Testis (tissue), 2 donors: ENCODE data around the gene KRT35.

Experiments
- POLR2A ChIP-seq: fragments of 450-650 bp; IDR thresholded peaks from one replicate; pipeline ENCODE4 v1.6.1; 2017; ENCODE audit warnings: antibody characterized with exemption, mild to moderate bottlenecking, moderate library complexity
- TF ChIP-seq, protein P1 (sequence below), 3 experiments: fragments of 450-650 bp in 2 of 3; fragments of 200-600 bp in 1 of 3; sonication (generic) in 1 of 3; IDR thresholded peaks; one replicate each; pipeline ENCODE4 v1.5.1; 2016 to 2019; ENCODE audit warnings: antibody characterized with exemption in 3 of 3, mild to moderate bottlenecking in 2 of 3, moderate library complexity in 1 of 3

DNA sequence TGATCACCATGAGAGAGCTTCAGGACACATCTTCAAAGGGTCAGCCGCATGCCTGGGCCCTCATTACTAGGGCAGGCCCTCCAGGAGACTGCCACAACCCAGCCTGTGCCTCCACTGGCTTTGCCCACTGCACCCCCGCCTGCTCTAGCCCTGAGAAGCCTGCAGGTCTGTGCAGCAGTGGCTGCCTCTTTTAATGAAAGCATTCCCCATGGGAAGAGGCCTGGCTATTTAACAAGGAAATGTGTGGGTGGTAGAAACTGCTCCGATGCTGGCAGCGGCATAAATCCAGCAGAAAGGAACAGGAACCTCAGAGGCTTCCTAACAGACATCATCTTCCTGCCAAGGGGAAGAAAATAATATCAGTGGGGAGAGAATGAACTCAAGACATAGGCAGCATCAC, 13.4 kb downstream of the KRT35 start:
- no peak for TF ChIP-seq POLR2A
- TF ChIP-seq, protein P1, sequence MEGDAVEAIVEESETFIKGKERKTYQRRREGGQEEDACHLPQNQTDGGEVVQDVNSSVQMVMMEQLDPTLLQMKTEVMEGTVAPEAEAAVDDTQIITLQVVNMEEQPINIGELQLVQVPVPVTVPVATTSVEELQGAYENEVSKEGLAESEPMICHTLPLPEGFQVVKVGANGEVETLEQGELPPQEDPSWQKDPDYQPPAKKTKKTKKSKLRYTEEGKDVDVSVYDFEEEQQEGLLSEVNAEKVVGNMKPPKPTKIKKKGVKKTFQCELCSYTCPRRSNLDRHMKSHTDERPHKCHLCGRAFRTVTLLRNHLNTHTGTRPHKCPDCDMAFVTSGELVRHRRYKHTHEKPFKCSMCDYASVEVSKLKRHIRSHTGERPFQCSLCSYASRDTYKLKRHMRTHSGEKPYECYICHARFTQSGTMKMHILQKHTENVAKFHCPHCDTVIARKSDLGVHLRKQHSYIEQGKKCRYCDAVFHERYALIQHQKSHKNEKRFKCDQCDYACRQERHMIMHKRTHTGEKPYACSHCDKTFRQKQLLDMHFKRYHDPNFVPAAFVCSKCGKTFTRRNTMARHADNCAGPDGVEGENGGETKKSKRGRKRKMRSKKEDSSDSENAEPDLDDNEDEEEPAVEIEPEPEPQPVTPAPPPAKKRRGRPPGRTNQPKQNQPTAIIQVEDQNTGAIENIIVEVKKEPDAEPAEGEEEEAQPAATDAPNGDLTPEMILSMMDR (IDR thresholded peaks at IDR 0.05), result no peak
